Measurements from ENCODE around the gene SCG3. TPM values are rescaled to one million over a fixed set of nuclear protein-coding genes. Genes with fewer than 3 reads are reported as not detected.

SCG3 gene
- polyA plus RNA-seq, 2 of the 4 experiments (the other 2 are of a cell fraction) = 0.03 TPM; not detected in 1

DNA sequence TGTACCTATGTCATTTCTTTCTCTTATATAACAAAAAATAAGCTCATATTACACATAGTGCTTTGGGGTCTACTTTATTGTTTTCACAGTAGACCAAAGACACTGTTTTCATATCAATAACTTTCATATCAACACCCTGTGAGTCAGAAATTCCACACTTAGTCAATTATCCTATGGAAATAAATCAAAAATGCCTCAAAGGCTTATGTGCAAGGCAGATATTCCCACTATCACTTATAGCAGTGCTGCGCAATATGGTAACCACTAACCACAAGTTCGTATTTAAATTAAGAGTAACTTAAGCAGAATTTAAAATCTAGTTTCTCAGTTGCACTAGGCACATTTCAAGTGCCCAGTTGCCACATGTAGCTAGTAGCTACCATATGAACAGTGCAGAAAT, 15.9 kb downstream of the SCG3 start:
- no peaks in the 10 kb centered on the region for H3K9me3 ChIP-seq
- TF ChIP-seq EHMT2 (IDR thresholded peaks at IDR 0.05; ENCODE audit: low read depth) = no peak
- TF ChIP-seq, protein P1, sequence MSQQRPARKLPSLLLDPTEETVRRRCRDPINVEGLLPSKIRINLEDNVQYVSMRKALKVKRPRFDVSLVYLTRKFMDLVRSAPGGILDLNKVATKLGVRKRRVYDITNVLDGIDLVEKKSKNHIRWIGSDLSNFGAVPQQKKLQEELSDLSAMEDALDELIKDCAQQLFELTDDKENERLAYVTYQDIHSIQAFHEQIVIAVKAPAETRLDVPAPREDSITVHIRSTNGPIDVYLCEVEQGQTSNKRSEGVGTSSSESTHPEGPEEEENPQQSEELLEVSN (IDR thresholded peaks at IDR 0.05; ENCODE audit: borderline replicate concordance, low read depth) = no peak
- TF ChIP-seq ZSCAN20 (CRISPR knock-in tag; IDR thresholded peaks at IDR 0.05) = no peak
- no peak for TF ChIP-seq GATA3 (IDR thresholded peaks at IDR 0.05; ENCODE audit: borderline replicate concordance)
- TF ChIP-seq SMC3 (IDR thresholded peaks at IDR 0.05) = no peak
- no peak for TF ChIP-seq ZFP36 (IDR thresholded peaks at IDR 0.05; ENCODE audit: borderline replicate concordance, partially characterized antibody)
- TF ChIP-seq EHF (CRISPR knock-in tag; IDR thresholded peaks at IDR 0.05) = no peak
- no peak for TF ChIP-seq NFE2L2 (conservative IDR thresholded peaks at IDR 0.05; ENCODE audit: low read length)
- ChIA-PET CTCF (interaction anchor here (1.5 kb wide), 1 partner anchor 79 kb away, joined by 8 read pairs; no protein-coding TSS in a partner anchor), POLR2A (no interaction called here)
- DNase-seq (ENCODE audit: low read depth in 1 of 2, low spot score in 1 of 2) (no peak), ATAC-seq (no peak), FAIRE-seq (no peak)
- no peak overlapping the region for H3K4me3 ChIP-seq
- H3K4me2 ChIP-seq = no peak overlapping the region
- WGBS (ENCODE audit: missing lambda C conversion rate) = 57% methylated on average over 2 of the region's 2 CpGs
- H3K4me1 ChIP-seq = no peaks in the 10 kb centered on the region
- no peak overlapping the region for H3K27ac ChIP-seq

DNA sequence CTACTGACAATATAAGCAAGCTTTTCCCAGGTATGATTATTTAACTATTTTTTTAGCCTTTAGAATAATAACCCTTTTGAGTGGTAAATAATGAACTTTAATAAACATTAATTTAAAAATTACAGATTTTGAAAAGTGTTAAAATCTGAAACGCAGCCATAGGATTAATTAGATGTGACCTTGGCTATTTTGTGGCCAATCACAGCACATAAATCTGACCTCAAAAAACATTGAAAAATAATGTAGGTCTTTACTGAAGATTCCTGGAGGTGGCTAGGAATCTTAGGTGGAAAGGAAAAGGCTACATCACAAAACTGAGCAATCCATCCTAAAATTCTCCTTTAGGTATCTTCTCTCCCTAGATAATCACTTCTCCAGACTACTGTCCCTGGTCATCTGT, 18.1 kb downstream of the SCG3 start:
- no peak overlapping the region for H3K4me3 ChIP-seq
- TF ChIP-seq, protein P2, sequence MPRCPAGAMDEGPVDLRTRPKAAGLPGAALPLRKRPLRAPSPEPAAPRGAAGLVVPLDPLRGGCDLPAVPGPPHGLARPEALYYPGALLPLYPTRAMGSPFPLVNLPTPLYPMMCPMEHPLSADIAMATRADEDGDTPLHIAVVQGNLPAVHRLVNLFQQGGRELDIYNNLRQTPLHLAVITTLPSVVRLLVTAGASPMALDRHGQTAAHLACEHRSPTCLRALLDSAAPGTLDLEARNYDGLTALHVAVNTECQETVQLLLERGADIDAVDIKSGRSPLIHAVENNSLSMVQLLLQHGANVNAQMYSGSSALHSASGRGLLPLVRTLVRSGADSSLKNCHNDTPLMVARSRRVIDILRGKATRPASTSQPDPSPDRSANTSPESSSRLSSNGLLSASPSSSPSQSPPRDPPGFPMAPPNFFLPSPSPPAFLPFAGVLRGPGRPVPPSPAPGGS (IDR thresholded peaks at IDR 0.05) = no peak
- no peak overlapping the region for H3K4me2 ChIP-seq
- DNase-seq (ENCODE audit: low read depth in 1 of 2, low spot score in 1 of 2) = no peak
- no peaks in the 10 kb centered on the region for H3K4me1 ChIP-seq
- H3K27ac ChIP-seq = no peak overlapping the region
- 1% methylated on average over 1 of the region's 1 CpG for WGBS (ENCODE audit: missing lambda C conversion rate)
- H3K9me3 ChIP-seq = no peaks in the 10 kb centered on the region
- ATAC-seq = no peak
- no peak for FAIRE-seq
- ChIA-PET CTCF (interaction anchor here (0.6 to 1.7 kb wide), 3 partner anchors 19 to 77 kb away, joined by 3 to 4 read pairs (median 3); no protein-coding TSS in a partner anchor), POLR2A (no interaction called here)

DNA sequence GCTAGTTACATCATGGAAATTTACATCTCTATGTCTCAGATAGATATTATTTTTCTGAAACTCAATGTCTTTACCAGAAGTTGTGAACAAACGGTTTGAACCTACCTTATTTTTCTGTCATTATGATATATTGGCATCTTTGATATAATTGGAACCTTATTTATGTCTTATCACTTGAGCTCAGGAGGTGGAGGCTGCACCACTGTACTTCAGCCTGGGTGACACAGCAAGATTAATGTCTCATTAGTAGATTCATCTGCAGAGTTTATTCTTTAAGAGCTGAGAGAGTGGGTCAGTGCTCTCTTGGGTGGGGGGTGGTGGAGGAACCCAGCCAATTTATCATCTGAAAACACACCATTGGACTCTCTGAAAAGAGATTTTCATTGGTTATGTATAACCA, 21.4 kb downstream of the SCG3 start:
- whole genome bisulfite sequencing (ENCODE audit: missing lambda C conversion rate) = 2% methylated on average over 1 of the region's 1 CpG
- FAIRE-seq (peak; percentile 43), ATAC-seq (no peak)

DNA sequence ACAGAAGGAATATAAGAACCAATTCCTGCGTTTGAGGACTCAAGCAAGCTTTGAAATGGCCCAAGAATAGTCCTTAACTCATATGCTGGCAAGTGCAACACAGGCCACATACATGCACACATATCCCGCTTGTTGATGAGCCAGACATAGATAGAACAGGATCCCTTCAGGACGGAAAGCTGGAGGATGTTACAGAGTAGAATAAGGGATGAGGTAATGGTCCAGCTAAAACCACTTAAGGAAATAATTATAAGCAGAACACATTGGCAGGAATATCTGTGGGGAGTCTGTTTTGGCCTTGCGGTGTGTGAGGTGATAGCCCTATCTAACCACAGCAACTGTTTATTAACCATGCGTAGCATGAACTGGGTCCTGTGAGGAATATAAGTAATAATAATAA, 25.0 kb downstream of the SCG3 start:
- FAIRE-seq = peak; percentile 54
- Histone ChIP-seq H3K4me3 (no peak overlapping the region), H3K4me2 (no peak overlapping the region), H3K27ac (no peak overlapping the region), H3K4me1 (no peaks in the 10 kb centered on the region), H3K9me3 (no peaks in the 10 kb centered on the region)
- WGBS (ENCODE audit: missing lambda C conversion rate) = 59% methylated on average over 5 of the region's 5 CpGs
- CTCF ChIA-PET = interaction anchor here (1.0 to 1.1 kb wide), 2 partner anchors 56 to 70 kb away, joined by 3 to 4 read pairs; no protein-coding TSS in a partner anchor
- DNase-seq (ENCODE audit: low read depth in 1 of 2, low spot score in 1 of 2) = no peak
- no peak for TF ChIP-seq PHF8 (IDR thresholded peaks at IDR 0.05; ENCODE audit: borderline replicate concordance, low read depth)
- no peak for ATAC-seq
- POLR2A ChIA-PET = no interaction called here

More for the DNA sequence above, 21.4 kb downstream of the SCG3 start:
- Histone ChIP-seq H3K27ac (no peak overlapping the region), H3K9me3 (no peaks in the 10 kb centered on the region), H3K4me3 (no peak overlapping the region), H3K4me1 (no peaks in the 10 kb centered on the region), H3K4me2 (no peak overlapping the region)
- POLR2A ChIA-PET = no interaction called here
- CTCF ChIA-PET = interaction anchor here (0.6 to 2.1 kb wide), 4 partner anchors 11 to 962 kb away, joined by 3 to 6 read pairs (median 4); partner anchors contain the start of gene SCG3
- TF ChIP-seq HOXB5 (CRISPR knock-in tag; IDR thresholded peaks at IDR 0.05) (no peak), TP53 (CRISPR knock-in tag; IDR thresholded peaks at IDR 0.05) (no peak), HEYL (CRISPR knock-in tag; IDR thresholded peaks at IDR 0.05) (no peak), RNF2 (IDR thresholded peaks at IDR 0.05; ENCODE audit: borderline replicate concordance, low read depth) (no peak), ZFP36 (IDR thresholded peaks at IDR 0.05; ENCODE audit: borderline replicate concordance, partially characterized antibody) (no peak), HOXB13 (CRISPR knock-in tag; IDR thresholded peaks at IDR 0.05; ENCODE audit: low read depth) (no peak)
- no peak for DNase-seq (ENCODE audit: low read depth in 1 of 2, low spot score in 1 of 2)

Measured in A549 (cell line).